ENCODE data around the gene ACOD1.

ACOD1 gene

GRCh38 chr13:76969488-76970365, 21.4 kb downstream of the ACOD1 start:
- H3K4me3 ChIP-seq (ENCODE audit: low read length in 2 of 2): no peak overlapping the region
- H3K36me3 ChIP-seq (ENCODE audit: control insufficient read depth in 2 of 2, insufficient read depth in 2 of 2, low read length in 2 of 2): no peaks in the 10 kb centered on the region
- H3K27ac ChIP-seq (ENCODE audit: low read length): no peak overlapping the region
- peaks cover 10% of the 10 kb centered on the region for H3K4me1 ChIP-seq (ENCODE audit: control insufficient read depth, insufficient read depth, low read length)
- no peak overlapping the region for H3K9ac ChIP-seq (ENCODE audit: low read length in 2 of 2)
- H3K9me3 ChIP-seq (ENCODE audit: control insufficient read depth in 2 of 2, low read length in 2 of 2): no peaks in the 10 kb centered on the region
- H3K27me3 ChIP-seq (ENCODE audit: control insufficient read depth in 1 of 2, insufficient read depth in 2 of 2, low read length in 2 of 2): no peaks in the 10 kb centered on the region

GRCh38 chr13:76971215-76971614, 22.9 kb downstream of the ACOD1 start:
- H3K27ac ChIP-seq (ENCODE audit: low read length): no peak overlapping the region
- H3K4me3 ChIP-seq (ENCODE audit: low read length in 2 of 2): no peak overlapping the region
- no peaks in the 10 kb centered on the region for H3K27me3 ChIP-seq (ENCODE audit: control insufficient read depth in 1 of 2, insufficient read depth in 2 of 2, low read length in 2 of 2)
- H3K9ac ChIP-seq (ENCODE audit: low read length in 2 of 2): no peak overlapping the region
- H3K36me3 ChIP-seq (ENCODE audit: control insufficient read depth in 2 of 2, insufficient read depth in 2 of 2, low read length in 2 of 2): no peaks in the 10 kb centered on the region
- peaks cover 4% of the 10 kb centered on the region for H3K4me1 ChIP-seq (ENCODE audit: control insufficient read depth, insufficient read depth, low read length)
- H3K9me3 ChIP-seq (ENCODE audit: control insufficient read depth in 2 of 2, low read length in 2 of 2): no peaks in the 10 kb centered on the region

- H3K9me3 ChIP-seq (ENCODE audit: control insufficient read depth in 2 of 2, low read length in 2 of 2): no peaks in the 10 kb centered on the region
- no peaks in the 10 kb centered on the region for H3K36me3 ChIP-seq (ENCODE audit: control insufficient read depth in 2 of 2, insufficient read depth in 2 of 2, low read length in 2 of 2)
- no peaks in the 10 kb centered on the region for H3K4me1 ChIP-seq (ENCODE audit: control insufficient read depth, insufficient read depth, low read length)
- H3K27ac ChIP-seq (ENCODE audit: low read length): no peak overlapping the region
- H3K9ac ChIP-seq (ENCODE audit: low read length in 2 of 2): no peak overlapping the region
- no peaks in the 10 kb centered on the region for H3K27me3 ChIP-seq (ENCODE audit: control insufficient read depth in 1 of 2, insufficient read depth in 2 of 2, low read length in 2 of 2)
- H3K4me3 ChIP-seq (ENCODE audit: low read length in 2 of 2): no peak overlapping the region
These were observed 23.8 kb downstream of the ACOD1 start for GRCh38 chr13:76971851-76972829.

GRCh38 chr13:76973920-76974617, 25.8 kb downstream of the ACOD1 start:
- no peaks in the 10 kb centered on the region for H3K4me1 ChIP-seq (ENCODE audit: control insufficient read depth, insufficient read depth, low read length)
- H3K4me3 ChIP-seq (ENCODE audit: low read length in 2 of 2): no peak overlapping the region
- no peak overlapping the region for H3K27ac ChIP-seq (ENCODE audit: low read length)
- H3K9ac ChIP-seq (ENCODE audit: low read length in 2 of 2): no peak overlapping the region
- no peaks in the 10 kb centered on the region for H3K9me3 ChIP-seq (ENCODE audit: control insufficient read depth in 2 of 2, low read length in 2 of 2)
- no peaks in the 10 kb centered on the region for H3K36me3 ChIP-seq (ENCODE audit: control insufficient read depth in 2 of 2, insufficient read depth in 2 of 2, low read length in 2 of 2)
- no peaks in the 10 kb centered on the region for H3K27me3 ChIP-seq (ENCODE audit: control insufficient read depth in 1 of 2, insufficient read depth in 2 of 2, low read length in 2 of 2)

GRCh38 chr13:76974618-76974975, 26.3 kb downstream of the ACOD1 start:
- Histone ChIP-seq H3K27me3 (ENCODE audit: control insufficient read depth in 1 of 2, insufficient read depth in 2 of 2, low read length in 2 of 2) (no peaks in the 10 kb centered on the region), H3K9me3 (ENCODE audit: control insufficient read depth in 2 of 2, low read length in 2 of 2) (no peaks in the 10 kb centered on the region), H3K4me3 (ENCODE audit: low read length in 2 of 2) (no peak overlapping the region), H3K36me3 (ENCODE audit: control insufficient read depth in 2 of 2, insufficient read depth in 2 of 2, low read length in 2 of 2) (no peaks in the 10 kb centered on the region), H3K4me1 (ENCODE audit: control insufficient read depth, insufficient read depth, low read length) (no peaks in the 10 kb centered on the region), H3K27ac (ENCODE audit: low read length) (no peak overlapping the region), H3K9ac (ENCODE audit: low read length in 2 of 2) (no peak overlapping the region)

- H3K36me3 ChIP-seq (ENCODE audit: control insufficient read depth in 2 of 2, insufficient read depth in 2 of 2, low read length in 2 of 2): no peaks in the 10 kb centered on the region
- H3K27me3 ChIP-seq (ENCODE audit: control insufficient read depth in 1 of 2, insufficient read depth in 2 of 2, low read length in 2 of 2): no peaks in the 10 kb centered on the region
- H3K9ac ChIP-seq (ENCODE audit: low read length in 2 of 2): no peak overlapping the region
- no peaks in the 10 kb centered on the region for H3K9me3 ChIP-seq (ENCODE audit: control insufficient read depth in 2 of 2, low read length in 2 of 2)
- H3K27ac ChIP-seq (ENCODE audit: low read length): no peak overlapping the region
- H3K4me3 ChIP-seq (ENCODE audit: low read length in 2 of 2): no peak overlapping the region
- H3K4me1 ChIP-seq (ENCODE audit: control insufficient read depth, insufficient read depth, low read length): no peaks in the 10 kb centered on the region
These were observed 27.6 kb downstream of the ACOD1 start for GRCh38 chr13:76975863-76976262.

GRCh38 chr13:76976490-76976889, 28.2 kb downstream of the ACOD1 start:
- no peaks in the 10 kb centered on the region for H3K36me3 ChIP-seq (ENCODE audit: control insufficient read depth in 2 of 2, insufficient read depth in 2 of 2, low read length in 2 of 2)
- no peak overlapping the region for H3K9ac ChIP-seq (ENCODE audit: low read length in 2 of 2)
- no peak overlapping the region for H3K4me3 ChIP-seq (ENCODE audit: low read length in 2 of 2)
- H3K27me3 ChIP-seq (ENCODE audit: control insufficient read depth in 1 of 2, insufficient read depth in 2 of 2, low read length in 2 of 2): no peaks in the 10 kb centered on the region
- H3K9me3 ChIP-seq (ENCODE audit: control insufficient read depth in 2 of 2, low read length in 2 of 2): no peaks in the 10 kb centered on the region
- no peaks in the 10 kb centered on the region for H3K4me1 ChIP-seq (ENCODE audit: control insufficient read depth, insufficient read depth, low read length)
- no peak overlapping the region for H3K27ac ChIP-seq (ENCODE audit: low read length)

GRCh38 chr13:76976929-76977328, 28.6 kb downstream of the ACOD1 start:
- Histone ChIP-seq H3K27me3 (ENCODE audit: control insufficient read depth in 1 of 2, insufficient read depth in 2 of 2, low read length in 2 of 2) (no peaks in the 10 kb centered on the region), H3K4me3 (ENCODE audit: low read length in 2 of 2) (no peak overlapping the region), H3K9ac (ENCODE audit: low read length in 2 of 2) (no peak overlapping the region), H3K36me3 (ENCODE audit: control insufficient read depth in 2 of 2, insufficient read depth in 2 of 2, low read length in 2 of 2) (no peaks in the 10 kb centered on the region), H3K9me3 (ENCODE audit: control insufficient read depth in 2 of 2, low read length in 2 of 2) (no peaks in the 10 kb centered on the region), H3K4me1 (ENCODE audit: control insufficient read depth, insufficient read depth, low read length) (no peaks in the 10 kb centered on the region), H3K27ac (ENCODE audit: low read length) (no peak overlapping the region)

- Histone ChIP-seq H3K9ac (ENCODE audit: low read length in 2 of 2) (no peak overlapping the region), H3K27ac (ENCODE audit: low read length) (no peak overlapping the region), H3K4me3 (ENCODE audit: low read length in 2 of 2) (peak overlapping the region in 1 of 2 donors; percentile 62), H3K27me3 (ENCODE audit: control insufficient read depth in 1 of 2, insufficient read depth in 2 of 2, low read length in 2 of 2) (no peaks in the 10 kb centered on the region), H3K9me3 (ENCODE audit: control insufficient read depth in 2 of 2, low read length in 2 of 2) (no peaks in the 10 kb centered on the region), H3K36me3 (ENCODE audit: control insufficient read depth in 2 of 2, insufficient read depth in 2 of 2, low read length in 2 of 2) (no peaks in the 10 kb centered on the region), H3K4me1 (ENCODE audit: control insufficient read depth, insufficient read depth, low read length) (no peaks in the 10 kb centered on the region)
These were observed 31.9 kb downstream of the ACOD1 start for GRCh38 chr13:76980075-76980718.

- no peak overlapping the region for H3K27ac ChIP-seq (ENCODE audit: low read length)
- H3K27me3 ChIP-seq (ENCODE audit: control insufficient read depth in 1 of 2, insufficient read depth in 2 of 2, low read length in 2 of 2): no peaks in the 10 kb centered on the region
- H3K9ac ChIP-seq (ENCODE audit: low read length in 2 of 2): no peak overlapping the region
- H3K36me3 ChIP-seq (ENCODE audit: control insufficient read depth in 2 of 2, insufficient read depth in 2 of 2, low read length in 2 of 2): no peaks in the 10 kb centered on the region
- no peaks in the 10 kb centered on the region for H3K9me3 ChIP-seq (ENCODE audit: control insufficient read depth in 2 of 2, low read length in 2 of 2)
- no peak overlapping the region for H3K4me3 ChIP-seq (ENCODE audit: low read length in 2 of 2)
- H3K4me1 ChIP-seq (ENCODE audit: control insufficient read depth, insufficient read depth, low read length): no peaks in the 10 kb centered on the region
These were observed 33.8 kb downstream of the ACOD1 start for GRCh38 chr13:76982061-76982460.
